K562 (cell line): ENCODE measurements around the gene DAB1. TPM values are rescaled to one million over a fixed set of nuclear protein-coding genes. Genes with fewer than 3 reads are reported as not detected.

ENCODE experiments used
- ATAC-seq: fragments of 200-7000 bp; cut with Tn5 transposase; 3 replicates; pipeline ENCODE4 v1.9.1; 2020; ENCODE audit warnings: moderate library complexity
- BruUV-seq: library from RNA; stranded (reverse); fragments of 400-500 nt; replicated peaks from 2 replicates; lab custom pipeline; 2021; lab: Mats Ljungman, UMichigan
- CTCF ChIA-PET: fragments of 300-600 bp; formaldehyde crosslinking; extraction: SDS; loops from one replicate; lab custom pipeline; 2021; ENCODE audit warnings: low intra/inter-chr PET ratio; lab: Yijun Ruan, JAX
- POLR2A ChIA-PET: fragments of 300-600, 350-650 bp; sonication (Branson Sonifier 250); formaldehyde crosslinking; extraction: SDS; loops from one replicate; lab custom pipeline; 2021; ENCODE audit warnings: antibody characterized with exemption, inconsistent platforms; lab: Yijun Ruan, JAX
- DNase-seq, 4 experiments: peaks; one replicate each; pipeline versions ENCODE4 v3.0.0 to v3.0.0-alpha.2; 2011 to 2018; ENCODE audit warnings: low spot score in 3 of 4, mixed read lengths in 3 of 4; ENCODE audit errors: extremely low read depth in 1 of 4
- FAIRE-seq: peaks from 2 replicates; lab custom pipeline; 2011; peaks lifted over from hg19 to GRCh38; lab: Jason Lieb, UNC
- H2AFZ ChIP-seq: 2 replicates; pipeline ENCODE4 v1.6.0; 2011; ENCODE audit warnings: low read depth, low read length, control low read depth, inconsistent platforms
- H3K27ac ChIP-seq: fragments of 200-600 bp; 3 replicates; pipeline ENCODE4 v1.8.0; 2011; ENCODE audit warnings: low read depth, mild to moderate bottlenecking, control low read depth, inconsistent platforms, low read length, moderate library complexity, mixed read lengths; ENCODE audit errors: extremely low read depth
- H3K27me3 ChIP-seq, 2 experiments: fragments of 300-600 bp in 1 of 2; 2 replicates in 1 of 2; 3 replicates in 1 of 2; pipeline versions ENCODE4 v1.6.0 to v1.8.0; 2011; ENCODE audit warnings: inconsistent platforms in 2 of 2, low read length in 2 of 2, mild to moderate bottlenecking in 1 of 2, mixed read lengths in 1 of 2, moderate library complexity in 1 of 2; ENCODE audit not compliant: control insufficient read depth in 2 of 2, insufficient read depth in 2 of 2
- H3K36me3 ChIP-seq: fragments of 300-600 bp; 3 replicates; pipeline ENCODE4 v1.8.0; 2011; ENCODE audit warnings: mild to moderate bottlenecking, low read length, inconsistent platforms; ENCODE audit not compliant: control insufficient read depth, insufficient read depth
- H3K4me1 ChIP-seq, 2 experiments: fragments of 200-600 bp in 1 of 2; replicated peaks in 1 of 2; 2 replicates in 1 of 2; 3 replicates in 1 of 2; pipeline versions ENCODE4 v1.5.1 to v1.8.0; 2011; ENCODE audit warnings: inconsistent platforms in 2 of 2, low read length in 2 of 2, mild to moderate bottlenecking in 1 of 2, mixed read lengths in 1 of 2, moderate library complexity in 1 of 2; ENCODE audit not compliant: control insufficient read depth in 2 of 2, insufficient read depth in 2 of 2
- H3K4me2 ChIP-seq: 2 replicates; pipeline ENCODE4 v1.6.1; 2011; ENCODE audit warnings: low read length, control low read depth, inconsistent platforms, mixed read lengths; ENCODE audit not compliant: insufficient read depth
- H3K4me3 ChIP-seq: fragments of 200-600 bp; sonication (generic), shearing (Covaris generic); 2 replicates; pipeline ENCODE4 v1.5.1; 2016; ENCODE audit warnings: control low read depth, inconsistent platforms
- H3K79me2 ChIP-seq: fragments of 200-600 bp; 3 replicates; pipeline ENCODE4 v1.8.0; 2011; ENCODE audit warnings: low read length, inconsistent platforms; ENCODE audit not compliant: control insufficient read depth, insufficient read depth
- H3K9ac ChIP-seq, 2 experiments: 2 replicates each; pipeline versions ENCODE4 v1.6.0 to v1.6.1; 2011; ENCODE audit warnings: low read depth in 2 of 2, low read length in 2 of 2, control low read depth in 1 of 2, inconsistent platforms in 1 of 2, mild to moderate bottlenecking in 1 of 2, mixed read lengths in 1 of 2; ENCODE audit not compliant: insufficient read depth in 1 of 2
- H3K9me1 ChIP-seq: one replicate; pipeline ENCODE4 v1.6.0; 2011; ENCODE audit warnings: inconsistent platforms, mild to moderate bottlenecking, low read length, moderate library complexity; ENCODE audit not compliant: control insufficient read depth, insufficient read depth
- H3K9me3 ChIP-seq: replicated peaks from 2 replicates; pipeline ENCODE4 v1.5.1; 2011; ENCODE audit warnings: low read depth, low read length, inconsistent platforms; ENCODE audit not compliant: control insufficient read depth, insufficient read depth
- H4K20me1 ChIP-seq: replicated peaks from 2 replicates; pipeline ENCODE4 v1.6.1; 2011; ENCODE audit warnings: low read length, inconsistent platforms, mixed read lengths; ENCODE audit not compliant: control insufficient read depth, insufficient read depth
- BCL6 ChIP-seq: fragments of 250-450 bp; sonication (Bioruptor Pico); IDR thresholded peaks from 2 replicates; pipeline ENCODE4 v1.4.0; 2020
- BDP1 ChIP-seq: IDR thresholded peaks from 3 replicates; pipeline ENCODE4 v1.6.1; 2011; ENCODE audit not compliant: insufficient read length, insufficient read depth
- CHD4 ChIP-seq: fragments of 200-600 bp; sonication (generic); IDR thresholded peaks from 3 replicates; pipeline ENCODE4 v1.6.1; 2012; ENCODE audit warnings: low read depth, mild to moderate bottlenecking, mixed read lengths, low read length, inconsistent platforms; ENCODE audit not compliant: insufficient read depth, insufficient replicate concordance, poor library complexity, severe bottlenecking
- EP300 ChIP-seq: IDR thresholded peaks from 2 replicates; pipeline ENCODE4 v1.6.1; 2012; ENCODE audit warnings: low read length, improper control_type of control experiment
- HES1 ChIP-seq: fragments of 450-650 bp; IDR thresholded peaks from 2 replicates; pipeline ENCODE4 v1.6.1; 2016; ENCODE audit warnings: low read depth, mild to moderate bottlenecking, moderate library complexity
- MAFF ChIP-seq: IDR thresholded peaks from 2 replicates; pipeline ENCODE4 v1.6.1; 2012; ENCODE audit warnings: low read length, improper control_type of control experiment
- MLX ChIP-seq, 2 experiments: fragments of 450-650 bp in 1 of 2; sonication (generic) in 1 of 2; formaldehyde crosslinking; conservative IDR thresholded peaks; 2 replicates each; pipeline versions ENCODE4 v1.4.0 to v1.8.1; 2020 to 2022; ENCODE audit warnings: mild to moderate bottlenecking in 1 of 2, missing genetic modification reagents in 1 of 2
- PML ChIP-seq: IDR thresholded peaks from 2 replicates; pipeline ENCODE4 v1.6.1; 2012; ENCODE audit warnings: low read length, inconsistent platforms
- YY1 ChIP-seq, 3 experiments: IDR thresholded peaks; 2 replicates each; pipeline ENCODE4 v1.6.1; 2011; ENCODE audit warnings: low read length in 2 of 3, mild to moderate bottlenecking in 2 of 3, moderate library complexity in 2 of 3, borderline replicate concordance in 1 of 3, control low read depth in 1 of 3, low read depth in 1 of 3; ENCODE audit not compliant: insufficient read depth in 3 of 3, insufficient replicate concordance in 2 of 3, control insufficient read depth in 1 of 3, insufficient read length in 1 of 3; ENCODE audit errors: extremely low read depth in 1 of 3
- ZNF277 ChIP-seq: fragments of 250-450 bp; sonication (Bioruptor Pico); IDR thresholded peaks from 2 replicates; pipeline ENCODE4 v1.8.0; 2022; ENCODE audit warnings: inconsistent platforms, mild to moderate bottlenecking, moderate library complexity, borderline replicate concordance
- WGBS: fragments of 100-300 bp; shearing (Covaris generic); methylation state at CpG from one replicate; pipeline ENCODE4 v1.1.6; 2016; ENCODE audit warnings: low coverage, mixed read lengths; ENCODE audit not compliant: insufficient coverage; ENCODE audit errors: missing lambda C conversion rate; 5-methylcytosine and 5-hydroxymethylcytosine counted together
- in situ Hi-C: fragments of 300-500 bp; cut with MboI; formaldehyde crosslinking; loops from 4 replicates; pipeline ENCODE4 v1.15.0; 2018; ENCODE audit warnings: inconsistent platforms, mixed read lengths
- intact Hi-C: fragments of 100-400 bp; cut with micrococcal nuclease; formaldehyde crosslinking; loops from 2 replicates; pipeline ENCODE4 v1.14.2; 2022
- polyA plus RNA-seq, 8 experiments: library from polyadenylated mRNA; depleted of rRNA in 4 of 8; stranded (reverse) in 5 of 8; unstranded in 3 of 8; fragments of >200 nt; fragmentation: Nextera tagmentation in 2 of 8; fragmentation: Illumina TruSeq in 1 of 8; extraction: Ambion mirVana in 2 of 8; extraction: Trizol in 1 of 8; gene quantifications; 2 replicates each; pipeline versions ENCODE4 v1.2.1 to v1.2.3, GENCODE V29; 2011 to 2014; ENCODE audit warnings: inconsistent platforms in 1 of 8, missing spikeins in 1 of 8
- total RNA-seq, 7 experiments: library from RNA; depleted of rRNA in 6 of 7; stranded (reverse); fragments of >200 nt in 6 of 7; fragmentation: Illumina TruSeq in 2 of 7; extraction: Trizol in 2 of 7; gene quantifications; 2 replicates each; pipeline versions ENCODE4 v1.2.1 to v1.2.3, GENCODE V29; 2011 to 2021; ENCODE audit warnings: low replicate concordance in 1 of 7

Gene DAB1
- total and polyA plus RNA-seq, 9 of the 15 experiments (the other 6 are each of a cell fraction or from before 2014, with no cell fraction given): not detected

- no TSS peak for BruUV-seq
- ATAC-seq (no peak), FAIRE-seq (no peak), DNase-seq (no peak)
- intact Hi-C loops: no loop called here
- TF ChIP-seq ZNF277 (CRISPR knock-in tag): no peak
- H2AFZ ChIP-seq: no peak overlapping the region
- ChIA-PET CTCF (no interaction called here), POLR2A (no interaction called here)
- no peaks in the 10 kb centered on the region for H3K9me3 ChIP-seq
- no peaks in the 10 kb centered on the region for H3K4me1 ChIP-seq
- H3K79me2 ChIP-seq: no peaks in the 10 kb centered on the region
- H3K9ac ChIP-seq: no peak overlapping the region
- H3K27me3 ChIP-seq: peaks cover 5 to 7% of the 10 kb centered on the region in 2 experiments; a peak in 3 of 5 replicates
- H3K36me3 ChIP-seq: no peaks in the 10 kb centered on the region
- H4K20me1 ChIP-seq: no peaks in the 10 kb centered on the region
- 0% methylated on average over 5 of the region's 5 CpGs for WGBS
- in situ Hi-C loops: no loop called here
- no peak overlapping the region for H3K4me2 ChIP-seq
- H3K27ac ChIP-seq: no peak overlapping the region
- no peak overlapping the region for H3K4me3 ChIP-seq
- no peaks in the 10 kb centered on the region for H3K9me1 ChIP-seq
Observed at GRCh38 chr1:57163325-57163724, 260.5 kb downstream of the DAB1 start.

- no peak overlapping the region for H3K27ac ChIP-seq
- no peak overlapping the region for H3K4me2 ChIP-seq
- in situ Hi-C loops (no loop called here), intact Hi-C loops (no loop called here)
- no peaks in the 10 kb centered on the region for H3K9me3 ChIP-seq
- H3K9me1 ChIP-seq: no peaks in the 10 kb centered on the region
- no peak overlapping the region for H2AFZ ChIP-seq
- no TSS peak for BruUV-seq
- no peaks in the 10 kb centered on the region for H3K79me2 ChIP-seq
- CTCF ChIA-PET: no interaction called here
- no peak overlapping the region for H3K4me3 ChIP-seq
- no peak for ATAC-seq
- FAIRE-seq: no peak
- H3K4me1 ChIP-seq: no peaks in the 10 kb centered on the region
- no peaks in the 10 kb centered on the region for H3K36me3 ChIP-seq
- peaks cover 5 to 7% of the 10 kb centered on the region in 2 experiments; a peak in 3 of 5 replicates for H3K27me3 ChIP-seq
- no peaks in the 10 kb centered on the region for H4K20me1 ChIP-seq
- WGBS: 2% methylated on average over 4 of the region's 4 CpGs
- H3K9ac ChIP-seq: no peak overlapping the region
- DNase-seq: no peak
- POLR2A ChIA-PET: no interaction called here
- no peak for TF ChIP-seq MAFF
- no peak for TF ChIP-seq BDP1
- no peak for TF ChIP-seq HES1
- TF ChIP-seq BCL6: no peak
- no peak for TF ChIP-seq YY1 (IDR thresholded peaks at IDR 0.05; ENCODE audit: borderline replicate concordance in 1 of 3, control insufficient read depth in 1 of 3, extremely low read depth in 1 of 3, insufficient read depth in 3 of 3, insufficient read length in 1 of 3, insufficient replicate concordance in 2 of 3, low read depth in 1 of 3, low read length in 2 of 3)
- TF ChIP-seq MLX (CRISPR knock-in tag; conservative IDR thresholded peaks at IDR 0.05): no peak
- no peak for TF ChIP-seq PML
- no peak for TF ChIP-seq EP300
- no peak for TF ChIP-seq CHD4
Observed at GRCh38 chr1:57162607-57163261, 261.1 kb downstream of the DAB1 start.
